HG03457 (cell line): ENCODE measurements around the gene MLH3.

ENCODE experiments used
- ATAC-seq: cut with Tn5 transposase; IDR thresholded peaks from one replicate; pipeline ENCODE4 v1.9.1; 2021; ENCODE audit warnings: moderate number of reproducible peaks; ENCODE audit not compliant: unreplicated experiment

Gene MLH3

DNA sequence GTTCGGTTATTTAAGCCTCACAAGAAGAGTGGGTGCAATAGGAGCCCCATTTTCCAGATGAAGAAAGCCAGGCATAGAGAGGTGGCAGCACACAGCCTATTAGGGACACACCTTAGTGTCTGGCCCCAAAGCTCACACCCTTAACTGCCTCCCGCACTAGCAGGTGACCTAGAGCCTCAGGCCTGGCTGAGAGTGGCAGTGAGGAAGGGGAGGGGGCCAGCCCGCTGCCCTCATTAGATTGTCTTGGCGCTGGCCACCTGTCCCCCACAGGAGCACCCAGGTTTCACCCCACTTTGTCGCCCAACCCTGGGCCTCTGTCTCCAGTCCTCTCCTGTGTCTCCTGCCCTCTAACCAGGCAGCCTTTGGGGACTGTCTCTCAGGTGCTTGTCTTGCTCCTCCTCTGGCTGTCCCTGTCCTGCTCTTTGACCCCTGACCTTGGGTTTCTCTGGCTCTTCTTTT is 77.3 kb downstream of the MLH3 start:
- ATAC-seq: no peak

DNA sequence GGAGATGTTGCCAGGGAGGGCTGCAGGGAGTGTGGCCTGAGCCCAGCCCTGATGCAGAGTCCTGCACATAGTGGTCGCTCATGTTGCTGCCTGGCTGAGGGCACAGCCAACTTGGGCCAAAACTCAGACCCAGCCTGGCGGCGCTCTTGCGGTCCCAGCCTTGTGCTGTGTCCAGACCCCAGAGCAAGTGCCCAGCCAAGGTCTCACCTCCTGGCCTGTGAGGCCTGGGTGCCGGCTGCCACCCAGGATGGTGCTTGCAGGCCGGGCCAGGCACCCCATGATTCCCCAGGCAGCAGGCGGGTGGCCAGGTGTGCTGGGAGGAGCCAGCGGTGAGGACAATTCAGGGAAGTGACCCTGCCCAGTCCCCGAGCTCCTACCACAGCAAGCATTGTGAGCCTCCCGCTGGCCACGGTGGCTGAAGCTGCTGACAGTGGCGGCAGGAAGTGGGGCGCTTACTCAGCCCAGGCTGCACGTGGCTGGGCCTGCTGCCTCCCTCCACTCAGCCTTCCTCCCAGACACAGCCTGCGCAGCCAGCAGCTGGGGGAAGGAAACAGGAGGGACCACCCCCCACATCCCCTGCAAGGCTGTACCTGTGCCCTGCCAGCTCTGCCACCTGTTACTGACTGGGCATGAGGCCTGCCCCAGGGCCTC is 78.1 kb downstream of the MLH3 start:
- no peak for ATAC-seq

DNA sequence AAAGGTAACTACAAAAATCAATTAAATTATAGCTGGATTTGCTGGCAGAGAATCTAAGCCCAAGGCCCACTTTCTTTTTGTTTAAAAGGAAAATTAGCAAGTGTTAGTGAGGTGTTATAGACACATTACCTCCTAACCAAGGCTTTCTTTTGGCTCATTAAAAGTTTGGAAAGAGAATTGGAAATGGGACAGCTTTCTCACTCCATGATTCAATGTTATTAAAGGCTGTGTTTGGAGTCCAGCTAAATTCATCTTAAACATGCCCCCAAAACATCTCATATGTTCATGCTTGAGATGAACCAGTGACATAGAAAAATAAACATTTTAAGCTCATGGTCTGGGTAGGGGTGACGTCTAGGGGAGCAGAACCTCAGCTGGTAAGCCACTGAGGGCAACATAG is 82.5 kb downstream of the MLH3 start:
- no peak for ATAC-seq

DNA sequence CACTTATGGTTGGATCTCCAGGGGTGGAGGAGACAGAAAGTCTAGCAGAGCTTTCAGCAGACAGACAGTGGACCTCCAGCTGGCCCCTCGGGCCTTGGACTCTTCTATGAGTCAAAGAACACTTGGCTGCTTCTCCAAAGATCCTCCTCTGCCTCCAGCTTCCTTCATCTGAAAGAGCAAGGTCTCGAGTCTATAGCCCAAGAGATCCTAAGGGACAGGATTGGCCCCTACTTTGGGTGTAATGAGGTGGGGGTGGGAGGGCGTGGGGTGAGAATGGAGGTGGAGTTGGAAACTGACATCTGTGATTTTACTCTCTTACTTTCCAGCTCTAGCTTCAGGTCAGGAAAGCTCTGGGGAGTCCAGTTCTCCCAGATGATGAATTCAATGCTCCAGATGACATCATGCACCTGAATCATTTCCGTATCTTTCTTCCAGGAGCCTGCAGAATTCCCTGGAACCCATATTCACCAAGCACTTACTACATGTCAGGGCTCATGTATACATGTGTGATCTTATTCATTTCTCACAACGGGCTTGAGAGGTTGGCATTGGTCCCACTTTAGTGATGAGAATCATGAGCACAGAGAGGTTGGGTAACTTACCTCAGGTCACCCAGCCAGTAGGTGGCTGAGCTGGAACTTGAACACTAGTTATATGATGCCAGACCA is 85.6 kb downstream of the MLH3 start:
- no peak for ATAC-seq

DNA sequence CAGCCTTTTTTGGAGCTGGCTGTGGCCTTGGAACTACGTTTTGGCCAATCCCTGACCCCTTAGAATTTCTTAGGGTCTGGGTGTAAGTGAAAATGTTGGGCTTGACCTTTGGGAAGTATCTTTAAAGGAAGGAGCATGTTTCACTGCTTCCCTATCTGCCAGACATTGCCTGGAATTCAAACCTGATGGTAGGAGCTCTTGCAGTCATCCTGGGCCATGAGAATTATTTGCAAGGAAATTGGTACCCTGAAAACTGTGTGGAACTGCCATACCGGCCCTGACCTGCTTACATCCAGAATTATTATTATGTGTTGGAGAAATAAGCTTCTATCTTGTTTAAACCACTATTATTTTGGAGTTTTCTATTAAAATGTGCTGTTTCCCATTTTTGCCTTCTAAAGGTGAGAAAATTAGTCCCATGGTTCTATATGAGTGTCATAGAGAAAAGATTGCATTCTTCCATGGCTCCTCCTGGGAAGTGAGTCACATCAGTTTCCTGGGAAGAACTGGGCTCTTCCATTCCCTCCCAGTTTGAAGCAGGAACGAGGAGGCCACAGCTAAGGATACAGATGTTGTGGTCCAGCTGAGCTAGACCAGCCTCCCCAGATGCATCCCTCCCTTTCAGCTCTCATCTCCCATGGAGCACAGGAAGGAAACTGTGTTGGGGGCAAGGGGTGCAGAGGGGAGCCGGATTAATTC is 86.3 kb downstream of the MLH3 start:
- no peak for ATAC-seq
